ENCODE results near the gene ETFBKMT.

The ETFBKMT gene

GRCh38 chr12:31659087-31659942 is at the start of gene ETFBKMT:
Gene ETFBKMT, plus strand, starts transcription at chr12:31659688. Its CDS starts 2,266 bp downstream, at chr12:31661954.
- in situ Hi-C loops (cut with MboI; ENCODE audit: low sequenced_read_pairs): loop anchor here (10.0 to 25.0 kb wide), 2 partner anchors 645 to 1028 kb away; partner anchors contain the start of gene DNM1L

- in situ Hi-C loops (cut with MboI; ENCODE audit: low sequenced_read_pairs): no loop called here
These were observed 46.7 kb upstream of the ETFBKMT start for GRCh38 chr12:31612819-31613218.

GRCh38 chr12:31618228-31619025 is 41.1 kb upstream of the ETFBKMT start:
- in situ Hi-C loops (cut with MboI; ENCODE audit: low sequenced_read_pairs): no loop called here

- in situ Hi-C loops (cut with MboI; ENCODE audit: low sequenced_read_pairs): no loop called here
These were observed 39.2 kb upstream of the ETFBKMT start for GRCh38 chr12:31620311-31620710.

GRCh38 chr12:31622038-31622437 is 37.5 kb upstream of the ETFBKMT start:
- in situ Hi-C loops (cut with MboI; ENCODE audit: low sequenced_read_pairs): no loop called here

GRCh38 chr12:31626270-31626995 is 33.1 kb upstream of the ETFBKMT start:
- in situ Hi-C loops (cut with MboI; ENCODE audit: low sequenced_read_pairs): loop anchor here (25.0 kb wide), 1 partner anchor 764 kb away; no protein-coding TSS in a partner anchor

- in situ Hi-C loops (cut with MboI; ENCODE audit: low sequenced_read_pairs): loop anchor here (25.0 kb wide), 1 partner anchor 765 kb away; no protein-coding TSS in a partner anchor
These were observed 31.9 kb upstream of the ETFBKMT start for GRCh38 chr12:31627456-31628054.

- in situ Hi-C loops (cut with MboI; ENCODE audit: low sequenced_read_pairs): loop anchor here (10.0 to 25.0 kb wide), 2 partner anchors 375 to 768 kb away; no protein-coding TSS in a partner anchor
These were observed 29.4 kb upstream of the ETFBKMT start for GRCh38 chr12:31629756-31630732.

- in situ Hi-C loops (cut with MboI; ENCODE audit: low sequenced_read_pairs): loop anchor here (10.0 to 25.0 kb wide), 2 partner anchors 376 to 769 kb away; no protein-coding TSS in a partner anchor
These were observed 28.3 kb upstream of the ETFBKMT start for GRCh38 chr12:31631023-31631724.

GRCh38 chr12:31631809-31632208 is 27.7 kb upstream of the ETFBKMT start:
- in situ Hi-C loops (cut with MboI; ENCODE audit: low sequenced_read_pairs): loop anchor here (10.0 to 25.0 kb wide), 2 partner anchors 377 to 770 kb away; no protein-coding TSS in a partner anchor

- in situ Hi-C loops (cut with MboI; ENCODE audit: low sequenced_read_pairs): loop anchor here (10.0 to 25.0 kb wide), 2 partner anchors 379 to 771 kb away; no protein-coding TSS in a partner anchor
These were observed 26.0 kb upstream of the ETFBKMT start for GRCh38 chr12:31633464-31633863.

- in situ Hi-C loops (cut with MboI; ENCODE audit: low sequenced_read_pairs): loop anchor here (5.0 to 25.0 kb wide), 3 partner anchors 227 to 772 kb away; no protein-coding TSS in a partner anchor
These were observed 24.9 kb upstream of the ETFBKMT start for GRCh38 chr12:31634620-31635019.

- in situ Hi-C loops (cut with MboI; ENCODE audit: low sequenced_read_pairs): loop anchor here (25.0 kb wide), 1 partner anchor 779 kb away; no protein-coding TSS in a partner anchor
These were observed 17.9 kb upstream of the ETFBKMT start for GRCh38 chr12:31641509-31642090.

GRCh38 chr12:31644536-31644935 is 15.0 kb upstream of the ETFBKMT start:
- in situ Hi-C loops (cut with MboI; ENCODE audit: low sequenced_read_pairs): loop anchor here (25.0 kb wide), 1 partner anchor 782 kb away; no protein-coding TSS in a partner anchor

GRCh38 chr12:31645924-31646323 is 13.6 kb upstream of the ETFBKMT start:
- in situ Hi-C loops (cut with MboI; ENCODE audit: low sequenced_read_pairs): loop anchor here (25.0 kb wide), 1 partner anchor 784 kb away; no protein-coding TSS in a partner anchor

GRCh38 chr12:31647086-31647491 is 12.4 kb upstream of the ETFBKMT start:
- in situ Hi-C loops (cut with MboI; ENCODE audit: low sequenced_read_pairs): loop anchor here (25.0 kb wide), 1 partner anchor 785 kb away; no protein-coding TSS in a partner anchor

GRCh38 chr12:31650918-31651317 is 8.6 kb upstream of the ETFBKMT start:
- in situ Hi-C loops (cut with MboI; ENCODE audit: low sequenced_read_pairs): loop anchor here (10.0 to 25.0 kb wide), 2 partner anchors 654 to 1036 kb away; partner anchors contain the start of gene DNM1L

Measured in HL-60/S4 (cell line).